ENCODE results near the gene SYT2.
"Not testable (repeated sequence)": the region's sequence is repeated elsewhere in the genome, so short reads cannot be mapped to it uniquely, and the experiment has no call there.

DNA sequence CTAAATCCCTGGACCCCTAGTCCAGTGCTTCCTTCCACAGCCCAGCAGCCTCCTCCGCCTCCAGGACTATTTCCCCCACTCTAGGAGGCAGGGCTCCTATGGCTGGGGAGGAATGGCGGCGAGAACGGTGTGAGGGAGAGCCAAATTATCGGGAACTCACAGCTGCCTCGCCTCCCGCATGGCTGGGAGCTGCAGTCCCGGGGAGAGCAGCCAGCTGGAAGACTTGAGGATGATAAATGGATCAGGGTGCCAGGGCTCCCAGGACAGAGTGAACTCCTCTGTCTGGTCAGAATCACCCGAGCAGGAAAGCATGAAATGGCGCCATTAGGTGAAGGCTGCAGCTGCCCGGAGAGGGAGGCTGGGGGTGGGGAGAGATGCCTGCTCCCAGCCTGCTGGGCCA is 91.2 kb downstream of the SYT2 start:
- TF ChIP-seq, protein P1, sequence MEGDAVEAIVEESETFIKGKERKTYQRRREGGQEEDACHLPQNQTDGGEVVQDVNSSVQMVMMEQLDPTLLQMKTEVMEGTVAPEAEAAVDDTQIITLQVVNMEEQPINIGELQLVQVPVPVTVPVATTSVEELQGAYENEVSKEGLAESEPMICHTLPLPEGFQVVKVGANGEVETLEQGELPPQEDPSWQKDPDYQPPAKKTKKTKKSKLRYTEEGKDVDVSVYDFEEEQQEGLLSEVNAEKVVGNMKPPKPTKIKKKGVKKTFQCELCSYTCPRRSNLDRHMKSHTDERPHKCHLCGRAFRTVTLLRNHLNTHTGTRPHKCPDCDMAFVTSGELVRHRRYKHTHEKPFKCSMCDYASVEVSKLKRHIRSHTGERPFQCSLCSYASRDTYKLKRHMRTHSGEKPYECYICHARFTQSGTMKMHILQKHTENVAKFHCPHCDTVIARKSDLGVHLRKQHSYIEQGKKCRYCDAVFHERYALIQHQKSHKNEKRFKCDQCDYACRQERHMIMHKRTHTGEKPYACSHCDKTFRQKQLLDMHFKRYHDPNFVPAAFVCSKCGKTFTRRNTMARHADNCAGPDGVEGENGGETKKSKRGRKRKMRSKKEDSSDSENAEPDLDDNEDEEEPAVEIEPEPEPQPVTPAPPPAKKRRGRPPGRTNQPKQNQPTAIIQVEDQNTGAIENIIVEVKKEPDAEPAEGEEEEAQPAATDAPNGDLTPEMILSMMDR (IDR thresholded peaks at IDR 0.05), result not testable (repeated sequence)
- not testable (repeated sequence) for TF ChIP-seq ZFX (IDR thresholded peaks at IDR 0.05; ENCODE audit: borderline replicate concordance)
